ENCODE measurements around the gene ECEL1.

ECEL1 gene

GRCh38 chr2:232496501-232497270, 9.1 kb upstream of the ECEL1 start:
- no peak for DNase-seq

GRCh38 chr2:232495292-232495691, 7.7 kb upstream of the ECEL1 start:
- no peak for DNase-seq

- DNase-seq = no peak
These were observed 6.9 kb upstream of the ECEL1 start for GRCh38 chr2:232494542-232494941.

GRCh38 chr2:232493701-232494474, 6.3 kb upstream of the ECEL1 start:
- DNase-seq = no peak

GRCh38 chr2:232492963-232493700, 5.5 kb upstream of the ECEL1 start:
- DNase-seq = no peak

DNA sequence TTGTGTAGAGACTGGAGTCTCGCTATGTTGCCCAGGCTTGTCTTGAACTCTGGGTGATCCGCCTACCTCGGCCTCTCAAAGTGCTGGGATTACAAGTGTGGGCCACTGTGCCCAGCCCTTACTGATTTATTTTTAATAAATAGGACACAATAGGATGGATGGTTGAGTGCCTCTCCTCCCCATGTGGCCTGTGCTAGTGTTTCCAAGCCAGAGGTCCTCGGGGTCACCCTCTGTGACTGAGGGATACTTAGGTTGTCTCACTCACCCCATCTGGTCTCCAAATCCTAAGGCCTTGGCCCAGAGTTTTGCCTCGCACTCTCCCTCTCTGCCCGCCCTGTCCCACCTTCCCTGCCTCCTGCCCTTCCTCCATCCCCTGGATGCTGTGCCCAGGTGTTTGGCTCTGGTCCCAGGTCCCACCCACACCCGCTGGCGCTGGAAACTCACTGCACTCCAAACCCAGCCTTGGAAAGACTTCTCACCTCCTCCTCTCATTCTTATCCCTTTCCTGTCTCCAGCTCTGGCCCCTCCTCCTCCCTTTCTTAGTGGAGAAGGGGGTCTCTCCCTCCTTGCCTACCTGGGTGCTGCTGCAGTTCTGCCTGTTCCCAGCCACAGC, 4.7 kb upstream of the ECEL1 start:
- DNase-seq = no peak

GRCh38 chr2:232491139-232491780, 3.6 kb upstream of the ECEL1 start:
- no peak for DNase-seq

DNA sequence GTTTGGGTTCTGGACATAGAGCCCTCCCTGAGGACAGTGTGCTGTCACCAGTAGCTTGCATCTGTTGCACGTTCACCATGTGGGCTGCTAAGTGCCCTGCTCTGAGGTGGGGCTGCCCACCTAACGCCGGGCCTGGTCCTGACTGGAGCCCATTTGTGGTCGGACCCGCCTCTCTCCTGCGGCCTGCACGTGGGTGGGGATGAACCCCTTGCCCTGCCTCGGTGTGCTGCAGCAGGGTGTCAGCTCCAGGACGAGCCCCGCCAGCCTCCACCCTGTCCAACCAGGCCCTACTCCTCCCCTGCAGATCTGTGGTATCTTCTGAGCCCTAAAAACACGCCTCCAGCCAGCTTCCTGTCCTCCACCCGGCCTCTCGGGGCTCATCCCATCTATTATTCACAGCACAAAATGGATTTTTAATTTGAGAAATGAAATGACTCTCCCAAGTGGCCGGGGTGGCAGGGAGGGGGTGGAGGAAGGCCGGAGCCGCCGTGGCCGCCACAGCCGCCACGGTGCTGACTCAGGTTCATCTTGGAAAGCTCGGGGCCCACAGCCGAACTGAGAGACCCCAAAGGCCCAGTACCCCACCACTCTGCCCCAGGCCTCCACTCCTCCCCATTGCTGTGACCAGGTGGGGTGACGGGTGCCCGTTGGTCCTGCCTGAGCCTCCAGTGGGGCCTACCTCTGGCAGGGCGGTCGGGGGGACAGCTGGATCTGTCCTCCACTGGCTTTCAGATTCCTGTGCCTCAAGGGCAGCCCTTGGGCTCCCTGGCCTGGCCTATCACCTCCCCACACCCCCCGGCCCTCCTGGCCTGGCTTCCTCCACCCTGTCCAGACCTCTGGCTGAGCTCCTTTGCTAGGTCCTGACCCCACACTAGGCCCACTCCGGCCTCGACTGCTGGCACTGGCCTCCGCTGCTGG, 2.8 kb upstream of the ECEL1 start:
- DNase-seq = no peak

GRCh38 chr2:232489516-232490220, 2.0 kb upstream of the ECEL1 start:
- DNase-seq = no peak

DNA sequence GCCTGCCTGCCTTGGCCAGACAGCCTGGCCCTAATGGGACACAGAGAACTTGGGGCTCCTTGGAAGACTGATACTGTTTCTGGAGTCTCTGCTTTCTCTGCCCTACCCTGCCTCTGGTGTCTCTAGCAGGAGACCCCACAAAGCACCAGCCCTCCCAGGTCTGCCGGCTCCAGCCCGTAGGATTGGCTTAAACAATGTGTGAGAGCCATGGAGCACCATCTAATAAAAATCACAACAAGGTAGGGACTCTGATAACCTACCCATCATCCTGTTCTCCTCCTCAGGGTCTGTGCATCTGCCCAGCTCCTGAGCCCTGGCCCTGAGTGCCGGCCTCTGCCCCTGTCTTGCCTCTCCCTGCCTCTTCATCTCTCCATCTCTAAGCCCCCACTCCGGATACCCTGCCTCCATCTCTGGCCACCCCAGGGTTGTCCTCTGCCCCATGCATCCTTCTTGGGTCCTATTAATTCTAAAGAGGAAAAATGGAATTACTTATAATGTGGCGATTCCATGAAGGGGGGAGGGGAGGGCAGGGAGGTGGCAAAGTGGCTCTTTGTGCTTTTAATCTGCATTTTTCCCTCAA, 1.2 kb upstream of the ECEL1 start:
- no peak for DNase-seq

GRCh38 chr2:232488097-232488711, 570 bp upstream of the ECEL1 start:
- DNase-seq = no peak

DNA sequence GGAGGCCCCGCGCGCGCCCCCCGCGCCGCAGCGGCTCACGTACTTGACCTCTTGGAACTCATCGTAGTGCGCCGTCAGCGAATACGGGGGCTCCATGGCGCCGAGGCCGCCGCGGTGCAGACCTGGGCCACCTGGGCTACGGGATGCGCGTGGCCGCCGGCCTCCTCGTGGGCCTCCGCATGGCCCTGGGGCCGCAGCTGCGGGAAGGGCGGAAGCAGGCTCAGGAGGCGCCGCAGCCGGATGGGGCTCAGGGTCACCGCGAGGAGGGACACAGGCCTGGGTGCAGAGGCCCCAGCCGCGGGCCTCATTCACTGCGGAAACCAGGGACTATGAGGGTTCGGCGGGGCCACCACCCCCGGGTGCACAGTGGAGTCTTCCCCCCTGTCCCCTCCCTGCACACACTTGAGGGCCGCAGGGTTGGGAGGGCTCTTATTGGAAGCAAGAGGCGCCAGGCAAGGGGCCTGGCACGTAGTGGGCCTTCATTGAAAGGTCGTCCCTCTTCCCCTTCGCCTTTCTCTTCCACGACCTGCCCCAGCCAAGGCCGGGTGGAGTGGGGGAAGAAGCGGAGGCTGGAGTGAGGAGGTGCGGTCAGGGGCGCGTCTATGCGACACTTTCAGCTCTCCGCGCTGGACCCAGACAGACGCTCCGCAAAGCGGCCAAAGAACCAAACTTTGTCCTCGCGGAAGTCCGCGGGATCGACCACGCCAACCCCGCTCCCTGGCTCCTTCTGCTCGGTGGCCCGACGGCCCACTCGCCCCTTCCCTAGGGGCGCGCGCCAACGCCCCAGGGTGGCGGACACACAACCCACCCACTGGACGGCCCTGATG, 863 bp downstream of the ECEL1 start:
- DNase-seq = no peak

DNA sequence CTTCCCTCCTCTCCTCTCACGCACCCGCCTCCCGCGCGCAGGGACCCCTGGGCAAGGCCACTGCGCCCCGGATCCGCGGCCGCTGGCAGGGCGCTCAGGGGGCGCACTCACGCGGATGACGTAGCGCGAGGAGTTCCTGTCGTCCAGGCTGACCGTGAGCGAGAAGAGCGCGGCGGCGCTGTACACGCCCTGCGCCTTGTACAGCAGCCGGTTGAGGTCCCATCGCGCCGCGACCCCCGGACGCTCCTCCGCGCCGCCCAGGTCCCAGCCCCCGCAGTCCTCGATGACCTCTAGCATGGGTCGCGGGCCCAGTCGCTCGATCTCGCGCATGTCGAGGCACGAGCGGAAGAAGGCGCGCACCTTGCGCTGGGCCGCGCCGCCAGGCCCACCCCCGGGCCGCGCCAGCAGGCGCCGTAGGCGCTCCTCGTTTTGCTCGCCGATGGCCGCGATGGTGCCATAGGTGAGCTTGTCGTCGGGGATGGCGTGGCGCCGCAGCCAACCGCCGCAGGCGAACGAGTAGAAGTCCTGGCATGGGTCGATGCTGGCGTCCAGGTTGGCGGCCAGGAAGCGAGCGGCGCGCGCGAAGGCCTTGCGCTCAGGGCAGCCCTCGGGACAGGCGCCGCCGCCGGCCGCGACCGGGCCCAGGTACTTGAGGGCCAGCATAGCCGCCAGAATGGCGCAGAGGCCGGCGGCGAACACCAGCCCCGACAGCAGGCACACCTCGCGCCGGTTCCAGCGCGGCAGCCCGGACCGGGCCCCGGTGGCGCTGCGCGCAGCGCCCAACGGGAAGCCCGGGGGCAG, 1.7 kb downstream of the ECEL1 start:
- DNase-seq = no peak

DNA sequence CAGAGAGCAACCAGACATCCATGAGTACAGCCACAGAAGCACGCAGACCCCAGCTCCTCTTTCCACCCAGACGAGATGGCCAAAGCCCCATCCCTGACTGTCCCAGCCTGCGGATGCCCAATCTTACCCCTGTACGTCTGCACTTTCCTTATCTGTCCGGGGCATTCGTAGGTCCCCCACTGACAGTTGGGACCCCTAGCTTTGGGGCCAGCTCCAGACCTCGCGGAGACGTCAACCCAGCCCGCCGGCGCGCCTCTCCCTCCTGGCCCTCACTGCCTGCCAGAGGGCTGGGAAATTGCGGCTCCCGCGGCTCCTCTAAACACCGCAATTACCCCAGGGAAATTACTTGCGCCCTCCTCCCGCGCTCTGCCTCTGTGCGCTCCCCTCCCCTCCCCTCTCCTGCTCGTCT, 2.3 kb downstream of the ECEL1 start:
- DNase-seq = no peak

GRCh38 chr2:232484628-232485347, 2.8 kb downstream of the ECEL1 start:
- DNase-seq = no peak

DNA sequence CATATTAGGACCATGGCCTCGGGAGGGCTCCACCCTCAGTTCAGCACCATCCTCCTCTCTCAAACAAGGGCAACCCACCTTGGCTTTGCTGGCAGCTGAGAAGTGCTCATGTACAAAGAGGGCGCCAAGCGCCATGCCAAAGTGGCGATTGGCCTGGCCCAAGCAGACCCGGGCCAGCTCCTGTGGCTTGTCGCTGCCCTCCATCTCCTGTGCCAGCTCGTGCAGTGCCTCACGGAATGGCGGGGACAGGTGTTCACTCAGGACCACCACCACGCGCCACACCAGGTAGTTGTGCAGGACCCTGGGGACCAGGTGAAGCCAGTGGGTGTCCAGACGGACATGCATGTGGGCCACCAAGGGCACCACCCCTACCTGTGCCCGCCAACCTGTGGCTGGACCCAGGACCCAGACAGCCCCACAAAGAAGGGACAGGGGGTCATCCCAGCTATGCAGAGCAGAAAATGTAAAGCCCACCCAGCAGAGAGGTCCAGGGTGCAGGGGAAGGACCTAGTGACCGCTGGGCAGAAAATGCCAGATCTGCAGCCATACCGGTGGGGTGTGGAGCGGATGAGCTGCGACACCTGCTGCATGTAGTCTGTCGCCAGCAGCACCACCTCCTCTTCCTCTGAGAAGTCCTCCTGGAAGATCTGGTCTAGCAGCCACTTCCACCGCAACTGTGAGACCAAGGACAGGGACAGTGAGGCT, 3.6 kb downstream of the ECEL1 start:
- no peak for DNase-seq
